CD8-positive, alpha-beta memory T cell (primary cell): ENCODE measurements around the gene ANO6. TPM values are rescaled to one million over a fixed set of nuclear protein-coding genes. Genes with fewer than 3 reads are reported as not detected.
"Not testable (repeated sequence)": the region's sequence is repeated elsewhere in the genome, so short reads cannot be mapped to it uniquely, and the experiment has no call there.

ENCODE experiments used
- CTCF ChIA-PET: fragments of 350-600 bp; sonication (Branson Sonifier 250); formaldehyde crosslinking; loops from one replicate; lab custom pipeline; 2021; ENCODE audit warnings: antibody characterized with exemption; lab: Charles Lee
- POLR2A ChIA-PET: fragments of 350-600 bp; sonication (Branson Sonifier 250); formaldehyde crosslinking; loops from one replicate; lab custom pipeline; 2021; ENCODE audit warnings: antibody characterized with exemption; lab: Charles Lee
- DNase-seq, 5 donors: peaks; one replicate each; pipeline versions ENCODE4 v3.0.0 to v3.0.0-alpha.2; 2020 to 2022; ENCODE audit warnings: mixed read lengths in 1 of 5
- H3K27ac ChIP-seq: one replicate; pipeline ENCODE4 v1.7.0; 2013; ENCODE audit warnings: low read depth, mild to moderate bottlenecking, low read length, moderate library complexity
- H3K27me3 ChIP-seq: 2 replicates; pipeline ENCODE4 v1.7.0; 2013; ENCODE audit warnings: low read length, mild to moderate bottlenecking; ENCODE audit not compliant: insufficient read depth, poor library complexity, severe bottlenecking
- H3K36me3 ChIP-seq: 2 replicates; pipeline ENCODE4 v1.7.0; 2013; ENCODE audit warnings: mild to moderate bottlenecking, low read length, moderate library complexity; ENCODE audit not compliant: insufficient read depth
- H3K4me1 ChIP-seq: 2 replicates; pipeline ENCODE4 v1.7.0; 2013; ENCODE audit warnings: mild to moderate bottlenecking, low read length, moderate library complexity; ENCODE audit not compliant: insufficient read depth
- H3K4me3 ChIP-seq: 2 replicates; pipeline ENCODE4 v1.7.0; 2013; ENCODE audit warnings: mild to moderate bottlenecking, low read length
- H3K9me3 ChIP-seq: 2 replicates; pipeline ENCODE4 v1.7.0; 2013; ENCODE audit warnings: mild to moderate bottlenecking, low read length
- H3K27ac Mint-ChIP-seq, 8 donors: one replicate each; pipeline ENCODE4 v1.8.0; 2020 to 2021; ENCODE audit warnings: mixed read lengths in 8 of 8, mild to moderate bottlenecking in 6 of 8, inconsistent platforms in 3 of 8, moderate library complexity in 3 of 8
- H3K27me3 Mint-ChIP-seq, 2 donors: one replicate each; pipeline ENCODE4 v1.8.0; 2020 to 2021; ENCODE audit warnings: mixed read lengths in 2 of 2, mild to moderate bottlenecking in 1 of 2, moderate library complexity in 1 of 2
- H3K36me3 Mint-ChIP-seq, 3 donors: one replicate each; pipeline ENCODE4 v1.8.0; 2020 to 2021; ENCODE audit warnings: mixed read lengths in 3 of 3, inconsistent platforms in 1 of 3, mild to moderate bottlenecking in 1 of 3
- H3K4me1 Mint-ChIP-seq, 3 donors: one replicate each; pipeline ENCODE4 v1.8.0; 2020 to 2021; ENCODE audit warnings: mixed read lengths in 3 of 3, inconsistent platforms in 1 of 3, mild to moderate bottlenecking in 1 of 3
- H3K4me3 Mint-ChIP-seq, 7 donors: one replicate each; pipeline ENCODE4 v1.8.0; 2020 to 2021; ENCODE audit warnings: mixed read lengths in 7 of 7, mild to moderate bottlenecking in 6 of 7, moderate library complexity in 4 of 7, inconsistent platforms in 2 of 7
- H3K9me3 Mint-ChIP-seq, 5 donors: one replicate each; pipeline ENCODE4 v1.8.0; 2020 to 2022; ENCODE audit warnings: mixed read lengths in 5 of 5, mild to moderate bottlenecking in 3 of 5, moderate library complexity in 2 of 5, inconsistent platforms in 1 of 5
- polyA plus RNA-seq: library from polyadenylated mRNA; unstranded; fragments of 300-500 nt; fragmentation: Illumina TruSeq; gene quantifications from one replicate; pipeline ENCODE4 v1.2.3, GENCODE V29; 2021
- total RNA-seq, 2 experiments: library from RNA; stranded (reverse); gene quantifications; one replicate each; pipeline ENCODE4 v1.2.3, GENCODE V29; 2021

ANO6 gene
- total and polyA plus RNA-seq, 3 experiments from 2014 or later = 19.7 to 26.1 (median 20.0) TPM

DNA sequence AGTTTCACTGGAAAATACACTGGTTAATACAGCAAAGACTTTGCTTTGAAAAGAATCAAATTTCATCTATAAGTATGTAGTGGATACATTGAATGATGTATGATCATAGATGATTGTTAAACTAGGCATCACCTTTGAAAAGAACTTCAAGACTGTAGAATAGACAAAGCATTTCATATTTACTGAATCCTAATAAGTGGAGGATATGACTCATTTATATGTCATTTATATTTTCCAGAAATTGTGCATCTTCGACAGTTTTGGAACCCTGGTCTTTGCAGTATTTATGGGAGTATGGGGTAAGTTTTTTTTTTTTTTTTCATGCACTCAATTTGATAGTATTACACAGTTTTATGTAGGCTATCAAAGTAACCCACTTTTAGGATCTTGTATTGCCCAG lies 161.9 kb downstream of the ANO6 start:
- ChIA-PET CTCF (no interaction called here), POLR2A (no interaction called here)
- DNase-seq = no peak
- no peaks in the 10 kb centered on the region for H3K4me1 ChIP-seq
- peaks cover 0 to 2% (median 0%) of the 10 kb centered on the region in 5 donors for H3K9me3 Mint-ChIP-seq
- no peak overlapping the region for H3K4me3 ChIP-seq
- no peaks in the 10 kb centered on the region for H3K27me3 Mint-ChIP-seq
- H3K9me3 ChIP-seq = no peaks in the 10 kb centered on the region
- peaks cover 6% of the 10 kb centered on the region for H3K36me3 ChIP-seq
- H3K36me3 Mint-ChIP-seq = peaks cover 18 to 46% (median 20%) of the 10 kb centered on the region in 3 donors
- no peak overlapping the region for H3K27ac ChIP-seq
- no peaks in the 10 kb centered on the region for H3K4me1 Mint-ChIP-seq
- H3K27ac Mint-ChIP-seq = no peak overlapping the region
- no peaks in the 10 kb centered on the region for H3K27me3 ChIP-seq
- no peak overlapping the region for H3K4me3 Mint-ChIP-seq

DNA sequence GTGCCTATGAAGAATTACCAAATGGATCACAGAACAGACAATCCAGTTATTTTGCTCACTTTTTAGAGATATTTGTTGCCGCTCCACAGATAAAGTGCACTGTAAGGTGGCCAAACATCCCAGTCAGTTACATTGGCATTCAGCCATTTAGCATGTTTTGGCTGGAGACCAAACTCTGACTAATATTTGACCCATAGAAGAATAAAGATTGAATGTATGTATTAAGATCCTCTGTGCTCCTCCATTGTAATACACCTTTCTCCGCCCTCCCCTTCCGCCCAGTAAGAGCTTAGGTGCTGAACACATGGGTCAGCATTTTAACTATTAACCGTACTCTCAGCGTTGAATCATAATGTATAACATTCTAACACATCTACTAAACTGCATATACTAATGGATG lies 163.4 kb downstream of the ANO6 start:
- Histone ChIP-seq H3K9me3 (no peaks in the 10 kb centered on the region), H3K36me3 (peaks cover 10% of the 10 kb centered on the region), H3K27ac (no peak overlapping the region), H3K4me3 (no peak overlapping the region), H3K27me3 (no peaks in the 10 kb centered on the region), H3K4me1 (no peaks in the 10 kb centered on the region)
- CTCF ChIA-PET = no interaction called here
- Mint-ChIP-seq H3K36me3 (peaks cover 23 to 60% (median 28%) of the 10 kb centered on the region in 3 donors), H3K27me3 (no peaks in the 10 kb centered on the region), H3K27ac (no peak overlapping the region), H3K4me1 (no peaks in the 10 kb centered on the region), H3K4me3 (no peak overlapping the region), H3K9me3 (peaks cover 0 to 2% (median 0%) of the 10 kb centered on the region in 5 donors)
- POLR2A ChIA-PET = no interaction called here
- no peak for DNase-seq

DNA sequence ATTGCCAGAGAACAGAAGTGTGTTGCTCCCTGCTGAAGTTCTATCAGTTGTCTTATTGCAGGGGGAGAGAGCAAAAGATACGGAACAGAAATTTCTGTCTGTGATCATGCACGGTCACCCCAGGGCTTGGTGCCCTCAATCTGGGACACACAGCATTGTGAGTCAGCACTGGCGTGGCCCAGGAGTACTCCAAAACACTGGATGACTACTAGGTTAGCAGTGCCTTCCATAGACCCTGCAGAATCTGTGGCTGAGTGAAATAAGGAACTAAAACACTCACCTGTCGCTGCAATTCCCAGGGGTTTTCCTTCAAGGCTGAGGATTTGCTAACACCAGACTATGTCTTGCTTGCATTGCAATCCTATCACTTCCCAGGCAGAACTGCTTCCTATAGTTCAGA lies 165.5 kb downstream of the ANO6 start:
- no peak overlapping the region for H3K27ac ChIP-seq
- H3K36me3 ChIP-seq = peaks cover 10% of the 10 kb centered on the region
- no peaks in the 10 kb centered on the region for H3K27me3 ChIP-seq
- Mint-ChIP-seq H3K4me3 (no peak overlapping the region), H3K36me3 (peaks cover 36 to 79% (median 42%) of the 10 kb centered on the region in 3 donors), H3K9me3 (peaks cover 0 to 2% (median 0%) of the 10 kb centered on the region in 5 donors), H3K27ac (no peak overlapping the region), H3K27me3 (no peaks in the 10 kb centered on the region), H3K4me1 (no peaks in the 10 kb centered on the region)
- no peak for DNase-seq
- no peak overlapping the region for H3K4me3 ChIP-seq
- CTCF ChIA-PET = no interaction called here
- no peaks in the 10 kb centered on the region for H3K9me3 ChIP-seq
- no peaks in the 10 kb centered on the region for H3K4me1 ChIP-seq
- POLR2A ChIA-PET = no interaction called here

GRCh38 chr12:45388545-45388944 lies 172.7 kb downstream of the ANO6 start:
- Histone ChIP-seq H3K27me3 (no peaks in the 10 kb centered on the region), H3K4me1 (no peaks in the 10 kb centered on the region), H3K27ac (no peak overlapping the region), H3K9me3 (no peaks in the 10 kb centered on the region), H3K4me3 (no peak overlapping the region), H3K36me3 (no peaks in the 10 kb centered on the region)
- peaks cover 0 to 6% (median 0%) of the 10 kb centered on the region in 5 donors for H3K9me3 Mint-ChIP-seq
- no peak overlapping the region for H3K4me3 Mint-ChIP-seq
- DNase-seq = no peak
- H3K4me1 Mint-ChIP-seq = no peaks in the 10 kb centered on the region
- H3K27me3 Mint-ChIP-seq = no peaks in the 10 kb centered on the region
- H3K36me3 Mint-ChIP-seq = peaks cover 34 to 71% (median 47%) of the 10 kb centered on the region in 3 donors
- no peak overlapping the region for H3K27ac Mint-ChIP-seq
- POLR2A ChIA-PET = no interaction called here
- CTCF ChIA-PET = interaction anchor here (1.1 to 1.6 kb wide), 2 partner anchors 173 to 218 kb away, joined by 3 to 5 read pairs; partner anchors contain the start of gene ANO6

- DNase-seq = no peak
- H3K27me3 Mint-ChIP-seq = no peaks in the 10 kb centered on the region
- H3K27ac ChIP-seq = no peak overlapping the region
- no peaks in the 10 kb centered on the region for H3K27me3 ChIP-seq
- H3K4me3 ChIP-seq = no peak overlapping the region
- H3K4me1 ChIP-seq = no peaks in the 10 kb centered on the region
- ChIA-PET CTCF (interaction anchor here (1.6 kb wide), 1 partner anchor 219 kb away, joined by 5 read pairs; no protein-coding TSS in a partner anchor), POLR2A (no interaction called here)
- no peak overlapping the region for H3K27ac Mint-ChIP-seq
- H3K9me3 Mint-ChIP-seq = peaks cover 0 to 8% (median 2%) of the 10 kb centered on the region in 5 donors
- H3K36me3 ChIP-seq = no peaks in the 10 kb centered on the region
- H3K9me3 ChIP-seq = no peaks in the 10 kb centered on the region
- no peaks in the 10 kb centered on the region for H3K4me1 Mint-ChIP-seq
- no peak overlapping the region for H3K4me3 Mint-ChIP-seq
- peaks cover 37 to 62% (median 49%) of the 10 kb centered on the region in 3 donors for H3K36me3 Mint-ChIP-seq
Observed at GRCh38 chr12:45389426-45389825, 173.5 kb downstream of the ANO6 start.

DNA sequence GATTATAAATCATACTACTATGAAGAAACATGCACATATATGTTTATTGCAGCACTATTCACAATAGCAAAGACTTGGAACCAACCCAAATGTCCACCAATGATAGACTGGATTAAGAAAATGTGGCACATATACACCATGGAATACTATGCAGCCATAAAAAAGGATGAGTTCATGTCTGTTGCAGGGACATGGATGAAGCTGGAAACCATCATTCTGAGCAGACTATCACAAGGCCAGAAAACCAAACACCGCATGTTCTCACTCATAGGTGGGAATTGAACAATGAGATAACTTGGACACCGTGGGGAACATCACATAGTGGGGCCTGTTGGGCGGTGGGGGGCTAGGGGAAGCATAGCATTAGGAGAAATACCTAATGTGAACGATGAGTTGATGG lies 181.6 kb downstream of the ANO6 start:
- H3K36me3 ChIP-seq, H3K4me3 Mint-ChIP-seq, DNase-seq, H3K4me1 Mint-ChIP-seq, CTCF ChIA-PET, H3K27me3 ChIP-seq, H3K27ac Mint-ChIP-seq, H3K27ac ChIP-seq, POLR2A ChIA-PET, H3K27me3 Mint-ChIP-seq, H3K9me3 ChIP-seq, H3K4me3 ChIP-seq, H3K4me1 ChIP-seq: not testable (repeated sequence)
- Mint-ChIP-seq H3K9me3 (peaks cover 0 to 18% (median 8%) of the 10 kb centered on the region in 5 donors), H3K36me3 (peaks cover 15 to 43% (median 26%) of the 10 kb centered on the region in 3 donors)

- Histone ChIP-seq H3K36me3 (peaks cover 8% of the 10 kb centered on the region), H3K27ac (no peak overlapping the region), H3K9me3 (no peaks in the 10 kb centered on the region), H3K4me1 (no peaks in the 10 kb centered on the region), H3K27me3 (no peaks in the 10 kb centered on the region), H3K4me3 (no peak overlapping the region)
- peaks cover 12 to 34% (median 28%) of the 10 kb centered on the region in 3 donors for H3K36me3 Mint-ChIP-seq
- no peak for DNase-seq
- ChIA-PET CTCF (no interaction called here), POLR2A (no interaction called here)
- no peaks in the 10 kb centered on the region for H3K4me1 Mint-ChIP-seq
- peaks cover 0 to 12% (median 8%) of the 10 kb centered on the region in 5 donors for H3K9me3 Mint-ChIP-seq
- no peak overlapping the region for H3K4me3 Mint-ChIP-seq
- no peak overlapping the region for H3K27ac Mint-ChIP-seq
- no peaks in the 10 kb centered on the region for H3K27me3 Mint-ChIP-seq
Observed at GRCh38 chr12:45398552-45398951, 182.7 kb downstream of the ANO6 start.

GRCh38 chr12:45400991-45401390 lies 185.1 kb downstream of the ANO6 start:
- DNase-seq = no peak
- Histone ChIP-seq H3K36me3 (peaks cover 11% of the 10 kb centered on the region), H3K4me3 (no peak overlapping the region), H3K4me1 (no peaks in the 10 kb centered on the region), H3K27ac (no peak overlapping the region), H3K27me3 (no peaks in the 10 kb centered on the region), H3K9me3 (no peaks in the 10 kb centered on the region)
- POLR2A ChIA-PET = no interaction called here
- Mint-ChIP-seq H3K9me3 (peaks cover 0 to 5% (median 4%) of the 10 kb centered on the region in 5 donors), H3K27ac (peak overlapping the region in 2 of 8 donors; percentile 10 to 26), H3K4me3 (no peak overlapping the region), H3K27me3 (no peaks in the 10 kb centered on the region), H3K4me1 (no peaks in the 10 kb centered on the region), H3K36me3 (peaks cover 14 to 45% (median 20%) of the 10 kb centered on the region in 3 donors)
- CTCF ChIA-PET = interaction anchor here (1.3 kb wide), 1 partner anchor 8 kb away, joined by 3 read pairs; no protein-coding TSS in a partner anchor
